SK-N-SH (cell line): ENCODE data around the gene OCLN. TPM values are rescaled to one million over a fixed set of nuclear protein-coding genes. Genes with fewer than 3 reads are reported as not detected.
A peak's percentile ranks its signal among the peaks of the same experiment; 100 is the strongest.

Experiments used
- CTCF ChIA-PET: fragments of 300-600, 350-600 bp; formaldehyde crosslinking; extraction: SDS; loops from one replicate; lab custom pipeline; 2021; lab: Yijun Ruan, JAX
- POLR2A ChIA-PET: fragments of 350-600 bp; sonication (Branson Sonifier 250); formaldehyde crosslinking; extraction: SDS; loops from one replicate; lab custom pipeline; 2020; ENCODE audit warnings: antibody characterized with exemption, inconsistent platforms; lab: Yijun Ruan, JAX
- DNase-seq: peaks from one replicate; pipeline ENCODE4 v3.0.0; 2012
- H2AFZ ChIP-seq: fragments of 200-600 bp; sonication (generic); 2 replicates; pipeline ENCODE4 v1.8.1; 2016; ENCODE audit warnings: antibody characterized with exemption, mild to moderate bottlenecking, low read depth
- H3F3A ChIP-seq: fragments of 200-600 bp; sonication (generic); replicated peaks from 2 replicates; pipeline ENCODE3; 2016; ENCODE audit warnings: antibody characterized with exemption, mild to moderate bottlenecking; ENCODE audit not compliant: insufficient read depth
- H3K27ac ChIP-seq, 2 experiments: fragments of 200-500 bp in 1 of 2; fragments of 200-600 bp in 1 of 2; sonication (Bioruptor generic) in 1 of 2; sonication (generic), shearing (Covaris generic) in 1 of 2; 2 replicates each; pipeline versions ENCODE4 v1.5.1 to v1.6.1; 2014 to 2016; ENCODE audit warnings: low read depth in 2 of 2, inconsistent platforms in 1 of 2, low read length in 1 of 2, mild to moderate bottlenecking in 1 of 2, mixed read lengths in 1 of 2
- H3K27me3 ChIP-seq: fragments of 200-600 bp; sonication (generic), shearing (Covaris generic); 2 replicates; pipeline ENCODE4 v1.6.1; 2016; ENCODE audit warnings: mixed run types; ENCODE audit not compliant: insufficient read depth
- H3K36me3 ChIP-seq, 2 experiments: fragments of 200-500 bp in 1 of 2; fragments of 200-600 bp in 1 of 2; sonication (Bioruptor generic) in 1 of 2; sonication (generic) in 1 of 2; replicated peaks in 1 of 2; 2 replicates each; pipeline versions ENCODE3 to v1.5.1; 2014 to 2016; ENCODE audit warnings: low read length in 1 of 2, mild to moderate bottlenecking in 1 of 2; ENCODE audit not compliant: insufficient read depth in 2 of 2, control insufficient read depth in 1 of 2
- H3K4me1 ChIP-seq, 2 experiments: fragments of 200-500 bp in 1 of 2; fragments of 200-600 bp in 1 of 2; sonication (Bioruptor generic) in 1 of 2; sonication (generic), shearing (Covaris generic) in 1 of 2; 2 replicates each; pipeline versions ENCODE4 v1.5.1 to v1.6.1; 2014 to 2016; ENCODE audit warnings: low read depth in 1 of 2, low read length in 1 of 2, mixed run types in 1 of 2; ENCODE audit not compliant: insufficient read depth in 2 of 2, control insufficient read depth in 1 of 2
- H3K4me2 ChIP-seq: fragments of 200-600 bp; sonication (generic), shearing (Covaris generic); 2 replicates; pipeline ENCODE4 v1.6.1; 2017; ENCODE audit warnings: mixed run types
- H3K4me3 ChIP-seq, 2 experiments: fragments of 200-500 bp in 1 of 2; fragments of 200-600 bp in 1 of 2; sonication (Bioruptor generic) in 1 of 2; sonication (generic), shearing (Covaris generic) in 1 of 2; 2 replicates each; pipeline versions ENCODE4 v1.5.1 to v1.8.1; 2014 to 2016; ENCODE audit warnings: low read depth in 2 of 2, inconsistent platforms in 1 of 2, low read length in 1 of 2, mild to moderate bottlenecking in 1 of 2, mixed read lengths in 1 of 2, moderate library complexity in 1 of 2
- H3K79me2 ChIP-seq: fragments of 200-600 bp; sonication (generic); 2 replicates; pipeline ENCODE4 v1.8.1; 2017; ENCODE audit warnings: mild to moderate bottlenecking; ENCODE audit not compliant: insufficient read depth
- H3K9ac ChIP-seq: fragments of 200-600 bp; sonication (generic); 2 replicates; pipeline ENCODE4 v1.6.1; 2017; ENCODE audit warnings: mixed run types
- H3K9me2 ChIP-seq: fragments of 200-600 bp; sonication (generic); 2 replicates; pipeline ENCODE4 v1.6.1; 2017; ENCODE audit warnings: mixed run types
- H3K9me3 ChIP-seq: fragments of 200-600 bp; sonication (generic); 2 replicates; pipeline ENCODE4 v1.6.1; 2017; ENCODE audit warnings: mixed run types, mild to moderate bottlenecking, moderate library complexity
- H4K20me1 ChIP-seq: fragments of 200-600 bp; sonication (generic); 2 replicates; pipeline ENCODE4 v1.6.1; 2017; ENCODE audit warnings: mild to moderate bottlenecking, mixed run types; ENCODE audit not compliant: insufficient read depth
- EZH2phosphoT487 ChIP-seq: fragments of 200-600 bp; sonication (generic); IDR thresholded peaks from 2 replicates; pipeline ENCODE4 v1.6.1; 2017; ENCODE audit warnings: low read depth, mixed run types, mild to moderate bottlenecking, antibody characterized with exemption, moderate library complexity, borderline replicate concordance
- FOXM1 ChIP-seq: IDR thresholded peaks from 2 replicates; pipeline ENCODE4 v1.4.0; 2012; ENCODE audit warnings: low read depth, mild to moderate bottlenecking
- GABPA ChIP-seq: IDR thresholded peaks from 2 replicates; pipeline ENCODE4 v1.4.0; 2012; ENCODE audit warnings: low read depth, mild to moderate bottlenecking
- IRF3 ChIP-seq: fragments of 150-350 bp; IDR thresholded peaks from 2 replicates; pipeline ENCODE4 v1.6.1; 2016; ENCODE audit warnings: mild to moderate bottlenecking, low read depth, low read length
- MXI1 ChIP-seq: IDR thresholded peaks from 2 replicates; pipeline ENCODE4 v1.6.1; 2012; ENCODE audit warnings: mild to moderate bottlenecking, low read depth, low read length, improper control_type of control experiment
- NFIC ChIP-seq: IDR thresholded peaks from 2 replicates; pipeline ENCODE4 v1.4.0; 2012; ENCODE audit warnings: borderline replicate concordance
- NRF1 ChIP-seq: IDR thresholded peaks from 2 replicates; pipeline ENCODE4 v1.6.1; 2012; ENCODE audit warnings: low read depth, mild to moderate bottlenecking, low read length
- PBX3 ChIP-seq: IDR thresholded peaks from 2 replicates; pipeline ENCODE4; 2012
- RAD21 ChIP-seq: IDR thresholded peaks from 2 replicates; pipeline ENCODE4 v1.6.1; 2012; ENCODE audit warnings: mild to moderate bottlenecking, low read length
- RFX5 ChIP-seq: IDR thresholded peaks from 2 replicates; pipeline ENCODE4 v1.6.1; 2012; ENCODE audit warnings: mild to moderate bottlenecking, improper control_type of control experiment, low read length
- TAF1 ChIP-seq: IDR thresholded peaks from 2 replicates; pipeline ENCODE4 v1.6.1; 2012; ENCODE audit warnings: low read depth, mild to moderate bottlenecking, low read length, moderate library complexity, borderline replicate concordance
- YY1 ChIP-seq: IDR thresholded peaks from 2 replicates; pipeline ENCODE4 v1.4.0; 2012; ENCODE audit warnings: low read depth, mild to moderate bottlenecking
- WGBS: methylation state at CpG from one replicate; pipeline ENCODE4 v1.1.6; 2017; ENCODE audit warnings: low lambda C conversion rate; 5-methylcytosine and 5-hydroxymethylcytosine counted together
- polyA plus RNA-seq, 3 experiments: library from polyadenylated mRNA; depleted of rRNA; stranded (reverse); fragments of >200 nt; gene quantifications; 2 replicates each; pipeline ENCODE4 v1.2.3, GENCODE V29; 2012
- TF ChIP-seq, protein P1 (sequence below): fragments of 200-600 bp; sonication (generic); IDR thresholded peaks from 2 replicates; pipeline ENCODE4 v1.6.1; 2017; ENCODE audit warnings: antibody characterized with exemption, mild to moderate bottlenecking, moderate library complexity
- TF ChIP-seq, protein P2 (sequence below): fragments of 150-350 bp; IDR thresholded peaks from 2 replicates; pipeline ENCODE4 v1.6.1; 2017; ENCODE audit warnings: antibody characterized with exemption, low read length, low read depth, borderline replicate concordance

OCLN gene
- polyA plus RNA-seq, 1 of the 3 experiments (the other 2 are of a cell fraction) = 6.5 TPM

DNA sequence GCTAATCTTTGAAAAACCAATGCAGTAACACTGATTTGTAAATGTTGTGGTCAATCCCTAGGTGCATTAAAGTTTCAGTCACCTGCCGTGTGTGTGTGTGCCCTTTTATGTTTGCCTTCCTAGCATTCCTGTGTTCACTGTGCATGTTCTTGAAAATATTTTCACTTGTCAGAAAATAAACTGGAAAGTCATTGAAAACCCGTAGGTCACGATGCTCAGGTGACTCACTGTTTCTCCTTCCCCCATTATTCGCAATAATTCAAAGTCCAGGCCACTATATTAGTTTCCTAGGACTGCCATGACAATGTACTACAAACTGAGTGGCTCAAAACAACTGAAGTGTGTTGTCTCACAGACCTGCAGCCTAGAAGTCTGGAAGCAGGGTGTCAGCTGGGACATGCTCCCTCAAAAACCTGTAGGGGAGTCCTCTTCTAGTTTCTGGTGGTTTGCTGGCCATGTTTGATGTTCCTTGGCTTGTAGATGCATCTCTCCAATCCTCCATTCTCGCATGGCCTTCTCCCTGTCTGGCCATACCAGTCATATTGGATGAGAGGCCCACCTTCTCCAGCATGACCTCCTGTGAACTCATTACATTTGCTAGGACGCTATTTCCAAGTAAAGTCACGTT, 48.3 kb upstream of the OCLN start:
- CTCF ChIA-PET = interaction anchor here (1.3 kb wide), 1 partner anchor 11 kb away, joined by 3 read pairs; no protein-coding TSS in a partner anchor
- Histone ChIP-seq H3F3A (no peaks in the 10 kb centered on the region), H3K9me3 (no peaks in the 10 kb centered on the region), H3K4me2 (no peak overlapping the region), H3K9me2 (0 out of 2 replicates have a peak, but pooled peaks cover 2% of the 10 kb centered on the region), H3K27me3 (no peaks in the 10 kb centered on the region), H3K4me3 (no peak overlapping the region), H3K27ac (no peak overlapping the region), H3K4me1 (no peaks in the 10 kb centered on the region), H2AFZ (no peak overlapping the region), H3K36me3 (no peaks in the 10 kb centered on the region), H4K20me1 (no peaks in the 10 kb centered on the region), H3K9ac (no peak overlapping the region), H3K79me2 (no peaks in the 10 kb centered on the region)
- no peak for TF ChIP-seq RFX5
- TF ChIP-seq, protein P1, sequence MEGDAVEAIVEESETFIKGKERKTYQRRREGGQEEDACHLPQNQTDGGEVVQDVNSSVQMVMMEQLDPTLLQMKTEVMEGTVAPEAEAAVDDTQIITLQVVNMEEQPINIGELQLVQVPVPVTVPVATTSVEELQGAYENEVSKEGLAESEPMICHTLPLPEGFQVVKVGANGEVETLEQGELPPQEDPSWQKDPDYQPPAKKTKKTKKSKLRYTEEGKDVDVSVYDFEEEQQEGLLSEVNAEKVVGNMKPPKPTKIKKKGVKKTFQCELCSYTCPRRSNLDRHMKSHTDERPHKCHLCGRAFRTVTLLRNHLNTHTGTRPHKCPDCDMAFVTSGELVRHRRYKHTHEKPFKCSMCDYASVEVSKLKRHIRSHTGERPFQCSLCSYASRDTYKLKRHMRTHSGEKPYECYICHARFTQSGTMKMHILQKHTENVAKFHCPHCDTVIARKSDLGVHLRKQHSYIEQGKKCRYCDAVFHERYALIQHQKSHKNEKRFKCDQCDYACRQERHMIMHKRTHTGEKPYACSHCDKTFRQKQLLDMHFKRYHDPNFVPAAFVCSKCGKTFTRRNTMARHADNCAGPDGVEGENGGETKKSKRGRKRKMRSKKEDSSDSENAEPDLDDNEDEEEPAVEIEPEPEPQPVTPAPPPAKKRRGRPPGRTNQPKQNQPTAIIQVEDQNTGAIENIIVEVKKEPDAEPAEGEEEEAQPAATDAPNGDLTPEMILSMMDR = no peak
- no peak for TF ChIP-seq NFIC
- no peak for TF ChIP-seq YY1
- no peak for TF ChIP-seq PBX3
- TF ChIP-seq EZH2phosphoT487 = no peak
- TF ChIP-seq MXI1 = no peak
- POLR2A ChIA-PET = no interaction called here
- 92% methylated on average over 7 of the region's 7 CpGs for WGBS
- no peak for DNase-seq

DNA sequence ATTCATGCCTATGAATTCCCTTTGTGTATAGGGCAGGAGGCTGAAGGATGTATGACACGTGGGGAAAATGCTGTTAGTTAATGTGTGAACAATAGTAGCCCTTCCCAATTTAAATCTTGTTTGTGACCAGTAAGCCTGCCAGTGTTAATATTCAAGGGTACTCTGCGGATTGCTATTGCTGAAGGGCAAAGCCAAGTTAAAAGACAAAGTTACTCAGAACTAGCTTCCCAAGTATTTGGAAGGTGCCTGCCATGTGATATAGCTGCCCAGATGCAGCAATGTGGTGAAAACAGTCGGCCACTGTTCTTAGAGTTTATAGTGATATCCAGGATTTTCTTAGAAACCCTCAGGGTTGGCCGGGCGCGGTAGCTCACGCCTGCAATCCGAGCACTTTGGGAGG, 43.1 kb upstream of the OCLN start:
- Histone ChIP-seq H3K9me2 (no peaks in the 10 kb centered on the region), H3K79me2 (no peaks in the 10 kb centered on the region), H3K4me3 (no peak overlapping the region), H3K4me1 (no peaks in the 10 kb centered on the region), H3K4me2 (no peak overlapping the region; the same call in 1 of the 2 replicates), H4K20me1 (no peaks in the 10 kb centered on the region), H3K9me3 (no peaks in the 10 kb centered on the region), H3K27ac (no peak overlapping the region), H3K9ac (no peak overlapping the region), H3K27me3 (no peaks in the 10 kb centered on the region), H3F3A (peaks cover 7% of the 10 kb centered on the region), H2AFZ (no peak overlapping the region), H3K36me3 (no peaks in the 10 kb centered on the region)
- POLR2A ChIA-PET = no interaction called here
- CTCF ChIA-PET = no interaction called here
- no peak for TF ChIP-seq FOXM1
- DNase-seq = no peak
- 86% methylated on average over 8 of the region's 8 CpGs for WGBS

DNA sequence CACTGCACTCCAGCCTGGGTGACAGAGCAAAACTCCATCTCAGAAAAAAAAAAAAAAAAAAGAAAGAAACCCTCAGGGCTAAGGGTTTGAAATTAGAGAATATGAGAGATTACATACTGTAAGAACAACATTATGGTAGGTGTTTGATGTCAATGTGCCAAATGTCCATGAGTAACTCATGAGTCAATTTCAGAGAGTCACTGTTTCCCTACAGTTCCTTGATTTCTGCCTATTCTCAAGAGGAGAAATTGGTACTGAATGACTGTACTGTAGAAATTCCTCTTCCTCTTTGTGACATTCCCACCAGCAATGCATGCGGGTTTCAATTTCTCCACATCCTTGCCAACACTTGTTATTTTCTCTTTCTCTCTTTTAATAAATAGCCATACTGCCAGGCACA, 42.5 kb upstream of the OCLN start:
- CTCF ChIA-PET = no interaction called here
- POLR2A ChIA-PET = no interaction called here
- H4K20me1 ChIP-seq = no peaks in the 10 kb centered on the region
- no peak overlapping the region for H3K4me3 ChIP-seq
- H3K36me3 ChIP-seq = no peaks in the 10 kb centered on the region
- peaks cover 7% of the 10 kb centered on the region for H3F3A ChIP-seq
- no peak for DNase-seq
- no peaks in the 10 kb centered on the region for H3K4me1 ChIP-seq
- H3K27me3 ChIP-seq = no peaks in the 10 kb centered on the region
- H3K27ac ChIP-seq = peak overlapping the region in 1 of 2 experiments; percentile 66; a peak in 2 of 4 replicates
- no peaks in the 10 kb centered on the region for H3K9me3 ChIP-seq
- H3K9me2 ChIP-seq = no peaks in the 10 kb centered on the region
- H3K4me2 ChIP-seq = no peak overlapping the region
- no peaks in the 10 kb centered on the region for H3K79me2 ChIP-seq
- no peak overlapping the region for H3K9ac ChIP-seq
- H2AFZ ChIP-seq = no peak overlapping the region; the same call in 1 of the 2 replicates
- WGBS = 9% methylated on average over 1 of the region's 1 CpG
- TF ChIP-seq NRF1 (no peak), YY1 (no peak), GABPA (no peak), TAF1 (no peak), RAD21 (no peak), IRF3 (no peak)
- TF ChIP-seq, protein P1 = no peak
- TF ChIP-seq, protein P2, sequence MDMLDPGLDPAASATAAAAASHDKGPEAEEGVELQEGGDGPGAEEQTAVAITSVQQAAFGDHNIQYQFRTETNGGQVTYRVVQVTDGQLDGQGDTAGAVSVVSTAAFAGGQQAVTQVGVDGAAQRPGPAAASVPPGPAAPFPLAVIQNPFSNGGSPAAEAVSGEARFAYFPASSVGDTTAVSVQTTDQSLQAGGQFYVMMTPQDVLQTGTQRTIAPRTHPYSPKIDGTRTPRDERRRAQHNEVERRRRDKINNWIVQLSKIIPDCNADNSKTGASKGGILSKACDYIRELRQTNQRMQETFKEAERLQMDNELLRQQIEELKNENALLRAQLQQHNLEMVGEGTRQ = no peak
